22Rv1 (cell line): ENCODE results near the gene ZNF195.
"Not testable (repeated sequence)": the region's sequence is repeated elsewhere in the genome, so short reads cannot be mapped to it uniquely, and the experiment has no call there.

Source experiments
- H3K27ac ChIP-seq: fragments of 450-650 bp; 2 replicates; pipeline ENCODE4 v1.5.1; 2017
- CTCF ChIP-seq: fragments of 450-650 bp; IDR thresholded peaks from 2 replicates; pipeline ENCODE4 v1.5.1; 2017; ENCODE audit warnings: mild to moderate bottlenecking
- ZFX ChIP-seq: fragments of 450-650 bp; IDR thresholded peaks from 2 replicates; pipeline ENCODE4 v1.6.1; 2017; ENCODE audit warnings: antibody characterized with exemption, borderline replicate concordance

Gene ZNF195

GRCh38 chr11:3338569-3339339, 40.2 kb downstream of the ZNF195 start:
- TF ChIP-seq ZFX (no peak), CTCF (no peak)
- no peak overlapping the region for H3K27ac ChIP-seq

DNA sequence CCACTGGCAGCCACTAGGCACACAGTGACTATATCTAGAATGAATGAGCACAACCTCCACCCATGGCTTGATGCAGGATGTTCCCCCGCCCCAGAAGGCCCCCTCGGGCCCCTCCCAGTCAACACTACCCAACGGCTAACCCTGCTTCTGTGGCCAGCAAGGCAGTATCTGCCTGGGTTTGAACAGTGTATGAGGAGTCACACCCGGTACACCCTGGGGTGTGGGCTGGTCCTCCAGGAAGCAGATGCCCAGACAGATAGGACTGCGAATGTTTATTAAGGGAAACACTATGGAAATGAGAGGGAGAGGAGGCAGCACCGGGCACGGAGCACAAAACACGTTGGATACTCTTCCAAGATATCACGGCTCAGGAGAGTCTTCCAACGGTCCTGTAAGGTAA, 42.5 kb downstream of the ZNF195 start:
- not testable (repeated sequence) for H3K27ac ChIP-seq

- H3K27ac ChIP-seq, result not testable (repeated sequence)
Observed at GRCh38 chr11:3333157-3333556, 45.8 kb downstream of the ZNF195 start.

DNA sequence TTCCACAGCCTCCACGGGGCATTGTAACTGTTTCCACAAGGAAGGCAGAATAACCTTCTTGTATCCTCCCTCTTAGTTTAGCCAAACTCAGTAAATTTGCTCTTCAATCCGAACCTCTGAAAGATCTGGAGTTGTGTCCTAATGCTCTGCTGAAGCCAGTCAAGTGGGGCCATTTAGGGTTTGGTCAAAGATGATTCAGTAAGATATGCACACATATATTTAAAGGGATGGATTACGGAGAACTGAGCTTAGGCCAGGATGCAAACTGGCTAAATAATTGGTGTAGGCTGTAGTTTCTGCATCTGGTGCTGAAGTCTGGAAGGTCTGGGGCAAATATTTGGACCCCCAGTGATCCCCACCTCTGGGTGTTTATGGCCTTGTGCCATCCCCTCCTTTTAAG, 47.9 kb downstream of the ZNF195 start:
- not testable (repeated sequence) for H3K27ac ChIP-seq

DNA sequence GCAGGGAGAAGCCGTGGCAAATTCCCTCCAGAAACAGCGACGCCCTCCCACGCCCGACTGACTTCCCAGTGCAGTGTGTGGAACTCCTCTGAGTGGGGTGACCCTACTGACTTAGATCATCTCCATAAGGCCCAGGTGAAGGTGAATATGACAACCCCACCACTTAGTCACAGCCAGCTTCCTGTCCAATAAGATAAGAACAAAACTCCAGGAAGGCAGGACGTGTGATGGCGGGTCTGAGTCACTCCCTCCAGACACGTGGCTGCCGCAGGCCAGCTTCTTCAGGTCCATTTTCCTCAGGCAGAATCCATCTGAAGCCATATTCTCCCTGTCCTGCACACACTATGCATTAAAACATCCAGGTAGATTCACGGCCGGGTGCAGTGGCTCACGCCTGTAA, 48.9 kb downstream of the ZNF195 start:
- not testable (repeated sequence) for H3K27ac ChIP-seq

DNA sequence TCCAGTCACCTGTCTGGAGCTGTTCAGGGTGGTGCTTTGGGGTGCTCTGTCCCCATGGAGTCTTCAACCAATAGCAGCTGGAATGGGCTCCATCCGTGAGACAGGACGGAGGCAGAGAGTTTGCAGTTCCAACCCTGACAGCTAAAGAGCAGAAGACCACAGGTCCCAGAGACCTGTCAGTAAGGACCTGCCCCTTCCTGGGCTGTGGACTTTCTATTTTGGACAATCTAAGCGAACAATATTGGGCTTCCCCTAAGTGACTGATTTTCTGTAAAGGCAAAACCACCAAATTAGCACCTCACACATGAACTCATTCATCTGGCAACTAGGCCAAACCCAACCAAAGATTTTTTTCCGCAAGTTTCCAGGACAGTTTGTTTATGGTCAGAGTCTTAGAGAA, 50.4 kb downstream of the ZNF195 start:
- not testable (repeated sequence) for H3K27ac ChIP-seq

DNA sequence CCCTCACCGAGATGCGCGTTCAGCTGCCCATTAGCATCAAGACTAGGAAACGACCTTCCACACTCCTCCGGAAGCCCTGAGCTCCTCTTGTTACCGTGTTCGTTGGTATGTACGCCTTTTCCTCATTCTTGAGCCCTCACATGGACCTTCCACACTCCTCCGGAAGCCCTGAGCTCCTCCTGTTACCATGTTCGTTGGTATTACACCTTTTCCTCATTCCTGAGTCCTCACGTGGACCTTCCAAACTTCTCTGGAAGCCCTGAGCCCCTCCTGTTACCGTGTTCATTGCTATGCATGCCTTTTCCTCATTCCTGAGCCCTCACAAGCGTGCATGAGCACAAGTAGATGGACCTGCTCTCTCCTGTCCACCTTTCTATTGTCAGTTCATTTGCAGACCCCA, 52.5 kb downstream of the ZNF195 start:
- not testable (repeated sequence) for H3K27ac ChIP-seq

GRCh38 chr11:3324724-3325123, 54.2 kb downstream of the ZNF195 start:
- not testable (repeated sequence) for H3K27ac ChIP-seq
